ENCODE measurements around the gene SLC25A6.

- TF ChIP-seq CTCF (optimal IDR thresholded peaks at IDR 0.05 in 1 of 3, IDR thresholded peaks at IDR 0.05 in 1 of 3, conservative IDR thresholded peaks at IDR 0.05 in 1 of 3; ENCODE audit: extremely low read depth in 1 of 3, insufficient read depth in 2 of 3, low read length in 3 of 3) (no peak), EZH2 (IDR thresholded peaks at IDR 0.05; ENCODE audit: low read length) (no peak)
These were observed 24.4 kb upstream of the SLC25A6 start for GRCh38 chrX:1416327-1416784.

Measured in keratinocyte (primary cell).